ENCODE results near the gene SENP3.

The SENP3 gene

GRCh38 chr17:7606280-7606679, 44.6 kb downstream of the SENP3 start:
- no peak for DNase-seq

GRCh38 chr17:7610641-7611040, 48.9 kb downstream of the SENP3 start:
- DNase-seq = no peak

- no peak for DNase-seq
These were observed 50.0 kb downstream of the SENP3 start for GRCh38 chr17:7611635-7612293.

GRCh38 chr17:7612294-7612640, 50.5 kb downstream of the SENP3 start:
- DNase-seq = peak; percentile 18

DNA sequence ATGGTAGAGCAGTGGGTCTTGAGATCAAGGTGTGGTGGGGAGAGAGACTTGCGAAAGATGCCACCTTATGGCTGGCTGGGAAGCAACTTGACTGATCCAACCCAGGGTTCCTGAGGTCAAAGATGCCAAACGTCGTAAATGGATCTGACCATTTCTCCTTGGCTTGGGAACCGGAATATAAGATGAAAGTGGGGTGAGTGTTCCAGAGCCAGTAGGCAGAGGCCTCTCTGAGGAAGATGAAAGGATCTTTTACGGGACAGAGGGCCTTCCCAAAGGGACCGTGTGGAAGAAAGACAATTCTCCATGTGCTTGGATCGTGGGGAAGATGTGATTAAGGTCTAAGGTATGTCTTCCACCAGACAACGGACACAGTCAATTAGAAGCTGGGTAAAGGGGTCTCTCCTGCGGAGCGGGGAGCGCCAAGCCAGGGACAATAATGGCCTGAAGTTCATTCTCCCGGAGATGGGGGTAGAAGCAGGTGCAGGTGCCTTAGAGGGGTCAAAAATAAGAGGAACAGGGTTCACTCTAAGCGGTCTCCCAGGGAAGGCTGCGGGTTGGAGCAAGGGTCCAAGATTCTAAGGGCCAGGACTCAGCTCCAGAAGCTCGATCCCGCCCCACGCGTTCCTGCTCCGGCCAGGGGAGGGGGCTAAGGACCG, 52.2 kb downstream of the SENP3 start:
- peak; percentile 68 for DNase-seq

- peak; percentile 100 for DNase-seq
These were observed 52.9 kb downstream of the SENP3 start, which contains the start of gene FXR2 for GRCh38 chr17:7614425-7615264. Gene FXR2, minus strand, starts transcription at chr17:7614897. Its CDS starts 365 bp downstream, at chr17:7614532.

GRCh38 chr17:7615265-7615747, 53.6 kb downstream of the SENP3 start:
- DNase-seq = no peak

- no peak for DNase-seq
These were observed 56.9 kb downstream of the SENP3 start for GRCh38 chr17:7618608-7619007.

- no peak for DNase-seq
These were observed 59.1 kb downstream of the SENP3 start for GRCh38 chr17:7620835-7621234.
